ENCODE data around the gene FHIT.

- TF ChIP-seq CTCF (conservative IDR thresholded peaks at IDR 0.05) (no peak), EZH2 (IDR thresholded peaks at IDR 0.05; ENCODE audit: low read depth) (no peak)
These were observed 293.7 kb downstream of the FHIT start for GRCh38 chr3:60957541-60957940.

Data from PC-9 (cell line).